Trophoblast cell (in vitro differentiated cells and primary cell): ENCODE data around the gene COL4A2.

ENCODE experiments used
- DNase-seq, 2 donors: peaks; one replicate each; pipeline ENCODE4 v3.0.0-alpha.2; 2016
- H2AFZ ChIP-seq: 2 replicates; pipeline ENCODE4 v1.6.1; 2013; ENCODE audit warnings: low read length, moderate library complexity, mild to moderate bottlenecking; ENCODE audit not compliant: insufficient read depth, poor library complexity
- H2AK5ac ChIP-seq: 2 replicates; pipeline ENCODE4 v1.6.1; 2013; ENCODE audit warnings: mild to moderate bottlenecking, low read length
- H2BK120ac ChIP-seq: 2 replicates; pipeline ENCODE4 v1.6.1; 2013; ENCODE audit warnings: low read length, mild to moderate bottlenecking, moderate library complexity; ENCODE audit not compliant: insufficient read depth, poor library complexity
- H2BK12ac ChIP-seq: 2 replicates; pipeline ENCODE4 v1.6.1; 2013; ENCODE audit warnings: mild to moderate bottlenecking, low read length, moderate library complexity
- H2BK5ac ChIP-seq: 2 replicates; pipeline ENCODE4 v1.6.1; 2013; ENCODE audit warnings: low read length, low read depth, moderate library complexity, mild to moderate bottlenecking; ENCODE audit not compliant: poor library complexity
- H3K14ac ChIP-seq: 2 replicates; pipeline ENCODE4 v1.6.1; 2013; ENCODE audit warnings: mild to moderate bottlenecking, low read length
- H3K18ac ChIP-seq: 2 replicates; pipeline ENCODE4 v1.6.1; 2013; ENCODE audit warnings: mild to moderate bottlenecking, low read length
- H3K23ac ChIP-seq: 2 replicates; pipeline ENCODE4 v1.6.1; 2013; ENCODE audit warnings: low read length
- H3K27ac ChIP-seq: 2 replicates; pipeline ENCODE4 v1.5.1; 2013; ENCODE audit warnings: low read depth, mild to moderate bottlenecking, inconsistent platforms, low read length, moderate library complexity
- H3K27me3 ChIP-seq: 2 replicates; pipeline ENCODE4 v1.6.1; 2013; ENCODE audit warnings: inconsistent platforms, mild to moderate bottlenecking, low read length, moderate library complexity; ENCODE audit not compliant: insufficient read depth
- H3K36me3 ChIP-seq, 2 experiments: 1 replicate in 1 of 2; 2 replicates in 1 of 2; pipeline ENCODE4 v1.6.1; 2013; ENCODE audit warnings: low read length in 2 of 2, mild to moderate bottlenecking in 2 of 2, moderate library complexity in 1 of 2; ENCODE audit not compliant: insufficient read depth in 2 of 2, control insufficient read depth in 1 of 2
- H3K4ac ChIP-seq: 2 replicates; pipeline ENCODE4 v1.6.1; 2013; ENCODE audit warnings: low read depth, mild to moderate bottlenecking, low read length, moderate library complexity
- H3K4me1 ChIP-seq, 2 experiments: 1 replicate in 1 of 2; 2 replicates in 1 of 2; pipeline ENCODE4 v1.6.1; 2013; ENCODE audit warnings: low read length in 2 of 2, mild to moderate bottlenecking in 2 of 2, moderate library complexity in 1 of 2; ENCODE audit not compliant: insufficient read depth in 2 of 2, control insufficient read depth in 1 of 2
- H3K4me2 ChIP-seq: 2 replicates; pipeline ENCODE4 v1.6.1; 2013; ENCODE audit warnings: inconsistent platforms, mild to moderate bottlenecking, low read length, moderate library complexity
- H3K4me3 ChIP-seq: 2 replicates; pipeline ENCODE4 v1.5.1; 2013; ENCODE audit warnings: mild to moderate bottlenecking, low read depth, low read length, inconsistent platforms
- H3K79me1 ChIP-seq: one replicate; pipeline ENCODE4 v1.6.1; 2013; ENCODE audit warnings: low read length
- H3K79me2 ChIP-seq: 2 replicates; pipeline ENCODE4 v1.6.1; 2013; ENCODE audit warnings: low read length, mild to moderate bottlenecking; ENCODE audit not compliant: control insufficient read depth, insufficient read depth, poor library complexity
- H3K9ac ChIP-seq: 2 replicates; pipeline ENCODE4 v1.6.1; 2013; ENCODE audit warnings: mild to moderate bottlenecking, low read length
- H3K9me3 ChIP-seq: 2 replicates; pipeline ENCODE4 v1.6.1; 2013; ENCODE audit warnings: low read depth, mild to moderate bottlenecking, control low read depth, inconsistent platforms, low read length; ENCODE audit not compliant: insufficient read depth
- H4K12ac ChIP-seq: 2 replicates; pipeline ENCODE4 v1.6.1; 2013; ENCODE audit warnings: low read depth, mild to moderate bottlenecking, low read length, moderate library complexity
- H4K8ac ChIP-seq: 2 replicates; pipeline ENCODE4 v1.6.1; 2013; ENCODE audit warnings: low read depth, mild to moderate bottlenecking, low read length, moderate library complexity
- H4K91ac ChIP-seq: one replicate; pipeline ENCODE4 v1.6.1; 2013; ENCODE audit warnings: low read depth, mild to moderate bottlenecking, low read length, moderate library complexity
- WGBS: extraction: QIAGEN DNeasy Blood & Tissue Kit; methylation state at CpG from one replicate; pipeline ENCODE4 v1.1.7; 2013; ENCODE audit warnings: missing lambda C conversion rate; ENCODE audit not compliant: insufficient read length, insufficient coverage; ENCODE audit errors: extremely low coverage; 5-methylcytosine and 5-hydroxymethylcytosine counted together

COL4A2 gene

DNA sequence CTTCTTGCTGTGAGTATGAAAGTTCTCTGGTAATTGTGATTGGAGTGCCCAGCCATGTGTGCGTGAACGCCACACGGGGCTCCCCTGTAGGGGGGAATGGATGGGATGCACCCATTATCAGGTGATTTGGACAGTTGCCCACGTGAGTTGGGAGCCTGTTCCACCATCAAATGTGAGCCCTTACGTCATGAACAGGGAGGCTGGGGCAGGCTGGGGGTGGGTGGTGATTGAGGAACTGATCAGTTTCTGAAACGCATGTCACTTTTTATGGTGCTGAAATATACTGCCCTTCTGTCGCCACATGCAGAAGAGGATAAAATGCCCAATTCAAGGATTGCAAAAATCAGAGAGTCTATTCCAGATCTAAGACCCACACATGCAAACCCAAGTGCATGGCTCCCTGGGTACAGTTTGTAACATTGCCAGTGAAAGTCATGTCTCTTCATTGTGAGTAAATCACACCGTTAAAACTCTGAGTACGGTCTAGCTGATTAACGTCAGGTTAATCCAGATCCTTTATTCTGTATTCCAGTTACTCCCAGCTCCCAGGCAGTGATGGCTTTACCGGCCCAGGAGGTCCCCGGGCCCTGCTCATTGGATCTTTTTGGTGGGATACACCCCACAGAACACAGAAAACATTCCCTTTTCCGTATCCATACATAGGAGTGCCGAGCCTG is 164.2 kb downstream of the COL4A2 start:
- Histone ChIP-seq H3K4me3 (peak overlapping the region; percentile 27), H3K79me2 (no peaks in the 10 kb centered on the region), H2BK12ac (no peak overlapping the region), H3K27me3 (no peaks in the 10 kb centered on the region), H2AK5ac (no peak overlapping the region), H3K9ac (no peak overlapping the region), H3K36me3 (peaks cover 79 to 90% of the 10 kb centered on the region in 2 experiments), H3K9me3 (peaks cover 8% of the 10 kb centered on the region), H3K4me1 (peaks cover 0 to 5% of the 10 kb centered on the region in 2 experiments), H4K12ac (no peak overlapping the region), H3K27ac (no peak overlapping the region), H3K18ac (no peak overlapping the region), H4K8ac (no peak overlapping the region), H4K91ac (no peak overlapping the region), H2BK120ac (no peak overlapping the region), H2BK5ac (no peak overlapping the region), H3K14ac (no peak overlapping the region), H3K4me2 (no peak overlapping the region), H3K23ac (no peak overlapping the region), H2AFZ (no peak overlapping the region), H3K4ac (no peak overlapping the region), H3K79me1 (no peaks in the 10 kb centered on the region)
- DNase-seq, result peak in 1 of 2 donors; percentile 15
- WGBS, result no CpG with 5 or more reads among the region's 14 CpGs

DNA sequence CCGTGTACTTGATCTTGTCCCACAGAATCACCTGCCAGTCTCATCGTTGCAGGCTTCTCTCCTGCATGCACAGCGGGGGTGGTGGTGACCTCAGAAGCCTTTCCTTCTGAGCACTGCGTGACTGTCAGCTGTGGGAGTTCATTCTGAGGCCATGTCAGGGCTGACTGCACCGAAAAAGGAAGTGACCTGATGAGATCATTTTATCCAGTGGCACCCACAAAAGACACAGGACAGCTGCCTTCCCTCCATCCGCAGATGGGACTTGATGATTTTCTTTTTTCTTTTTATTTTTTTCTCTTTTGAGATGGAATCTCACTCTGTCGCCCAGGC is 164.7 kb downstream of the COL4A2 start:
- Histone ChIP-seq H3K4ac (no peak overlapping the region), H3K79me1 (no peaks in the 10 kb centered on the region), H3K4me1 (peaks cover 0 to 5% of the 10 kb centered on the region in 2 experiments), H3K36me3 (peaks cover 78 to 90% of the 10 kb centered on the region in 2 experiments), H3K9ac (no peak overlapping the region), H3K79me2 (no peaks in the 10 kb centered on the region), H2BK5ac (no peak overlapping the region), H4K8ac (no peak overlapping the region), H2AFZ (no peak overlapping the region), H3K23ac (no peak overlapping the region), H3K4me3 (peak overlapping the region; percentile 27), H2AK5ac (no peak overlapping the region), H3K27ac (no peak overlapping the region), H3K9me3 (peaks cover 10% of the 10 kb centered on the region), H4K12ac (no peak overlapping the region), H2BK120ac (no peak overlapping the region), H3K14ac (no peak overlapping the region), H3K4me2 (no peak overlapping the region), H2BK12ac (no peak overlapping the region), H4K91ac (no peak overlapping the region), H3K27me3 (no peaks in the 10 kb centered on the region), H3K18ac (no peak overlapping the region)
- peak in 1 of 2 donors; percentile 41 for DNase-seq
- no CpG with 5 or more reads among the region's 7 CpGs for WGBS

DNA sequence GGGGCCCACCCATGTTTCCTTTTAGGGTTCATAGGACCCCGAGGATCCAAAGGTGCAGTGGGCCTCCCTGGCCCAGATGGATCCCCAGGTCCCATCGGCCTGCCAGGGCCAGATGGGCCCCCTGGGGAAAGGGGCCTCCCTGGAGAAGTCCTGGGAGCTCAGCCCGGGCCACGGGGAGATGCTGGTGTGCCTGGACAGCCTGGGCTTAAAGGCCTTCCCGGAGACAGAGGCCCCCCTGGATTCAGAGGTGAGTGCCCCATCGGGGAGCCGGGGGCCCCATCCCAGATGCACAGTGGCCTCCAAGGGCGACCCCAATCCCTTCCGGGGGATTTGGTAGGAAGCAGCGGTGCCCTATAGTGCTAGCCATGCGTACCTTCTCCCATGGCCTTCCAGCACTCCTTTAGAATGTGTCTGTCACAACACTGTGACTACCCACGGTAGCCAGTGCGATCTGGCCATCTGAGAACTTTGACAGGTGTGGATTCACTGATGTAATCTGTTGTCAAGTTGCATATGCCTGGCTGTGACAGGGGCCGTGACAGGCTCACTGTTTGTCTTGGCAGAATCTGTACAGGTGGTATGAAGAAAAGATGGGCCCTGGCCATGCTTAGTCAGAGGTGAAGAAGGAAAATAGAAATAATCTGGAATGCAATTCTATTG is 165.9 kb downstream of the COL4A2 start:
- Histone ChIP-seq H3K4me2 (no peak overlapping the region), H2BK120ac (no peak overlapping the region), H3K79me1 (no peaks in the 10 kb centered on the region), H2AFZ (no peak overlapping the region), H4K8ac (no peak overlapping the region), H3K79me2 (no peaks in the 10 kb centered on the region), H2AK5ac (no peak overlapping the region), H3K4me1 (peaks cover 0 to 5% of the 10 kb centered on the region in 2 experiments), H3K14ac (no peak overlapping the region), H3K18ac (no peak overlapping the region), H4K12ac (no peak overlapping the region), H4K91ac (no peak overlapping the region), H3K36me3 (peaks cover 70 to 83% of the 10 kb centered on the region in 2 experiments), H3K27ac (no peak overlapping the region), H3K9me3 (peaks cover 10% of the 10 kb centered on the region), H2BK5ac (no peak overlapping the region), H3K27me3 (no peaks in the 10 kb centered on the region), H2BK12ac (no peak overlapping the region), H3K4ac (no peak overlapping the region), H3K23ac (no peak overlapping the region), H3K9ac (no peak overlapping the region), H3K4me3 (no peak overlapping the region)
- no CpG with 5 or more reads among the region's 14 CpGs for WGBS
- no peak for DNase-seq

DNA sequence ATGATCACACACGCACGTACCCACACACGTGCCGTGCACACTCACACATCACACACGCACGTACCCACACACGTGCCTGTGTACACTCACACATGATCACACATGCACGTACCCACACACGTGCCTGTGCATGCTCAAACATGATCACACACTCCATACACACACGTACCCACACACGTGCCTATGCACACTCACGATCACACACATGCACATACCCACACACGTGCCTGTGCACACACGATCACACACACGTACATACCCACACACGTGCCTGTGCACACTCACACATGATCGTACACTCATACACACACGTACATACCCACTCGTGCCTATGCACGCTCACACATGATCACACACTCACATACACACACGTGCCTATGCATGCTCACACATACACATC is 167.6 kb downstream of the COL4A2 start:
- H3K9ac ChIP-seq, result no peak overlapping the region
- H4K8ac ChIP-seq, result no peak overlapping the region
- H3K4me2 ChIP-seq, result no peak overlapping the region
- H3K27me3 ChIP-seq, result no peaks in the 10 kb centered on the region
- H3K79me1 ChIP-seq, result peaks cover 5% of the 10 kb centered on the region
- DNase-seq, result no peak
- H3K79me2 ChIP-seq, result no peaks in the 10 kb centered on the region
- peaks cover 69 to 82% of the 10 kb centered on the region in 2 experiments for H3K36me3 ChIP-seq
- H3K23ac ChIP-seq, result no peak overlapping the region
- H3K4me3 ChIP-seq, result peak overlapping the region; percentile 34
- WGBS, result no CpG with 5 or more reads among the region's 21 CpGs
- no peak overlapping the region for H4K91ac ChIP-seq
- no peak overlapping the region for H3K18ac ChIP-seq
- no peak overlapping the region for H2AK5ac ChIP-seq
- peaks cover 2 to 11% of the 10 kb centered on the region in 2 experiments for H3K4me1 ChIP-seq
- H2BK5ac ChIP-seq, result no peak overlapping the region
- no peak overlapping the region for H3K27ac ChIP-seq
- H4K12ac ChIP-seq, result no peak overlapping the region
- no peak overlapping the region for H2AFZ ChIP-seq
- no peak overlapping the region for H3K4ac ChIP-seq
- H3K9me3 ChIP-seq, result peaks cover 10% of the 10 kb centered on the region
- no peak overlapping the region for H2BK120ac ChIP-seq
- no peak overlapping the region for H2BK12ac ChIP-seq
- no peak overlapping the region for H3K14ac ChIP-seq
